ENCODE results near the gene UBE4A.

UBE4A gene

GRCh38 chr11:118341815-118342489 is 17.4 kb upstream of the UBE4A start:
- DNase-seq = no peak

DNA sequence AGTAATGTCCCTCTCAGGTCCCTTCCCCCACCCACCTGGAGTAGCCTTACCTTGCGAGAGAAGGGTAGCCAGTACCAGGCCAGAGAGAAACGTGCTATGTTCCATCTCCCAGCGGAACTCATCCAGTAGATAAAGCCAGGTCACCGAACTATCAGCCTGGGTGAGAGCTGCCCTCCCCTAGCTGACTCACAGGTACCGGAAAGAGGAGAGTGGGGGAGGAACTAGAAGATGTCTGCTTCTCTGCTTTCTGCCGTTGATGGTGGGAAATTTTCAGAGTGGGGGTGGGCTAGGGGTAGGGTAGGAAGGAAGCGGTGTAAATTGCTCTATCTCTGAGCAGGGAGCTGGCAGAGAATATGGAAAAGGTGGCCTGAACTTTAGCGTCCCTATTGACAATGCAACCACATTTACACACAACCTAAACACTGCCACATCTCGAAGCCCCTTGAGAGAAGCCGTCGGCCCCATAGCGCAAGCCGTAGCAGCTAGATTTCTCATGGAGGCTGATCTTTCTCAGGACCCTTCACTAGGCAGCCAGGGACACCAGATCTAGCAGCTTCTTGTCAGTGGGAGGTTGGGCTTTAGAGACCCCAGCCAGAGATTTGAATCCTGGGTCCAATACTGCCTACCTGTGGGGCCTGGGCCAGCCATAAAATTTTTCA is 16.8 kb upstream of the UBE4A start, which contains the start of gene CD3D:
Gene CD3D, minus strand, starts transcription at position 203 of the 659 bp plus-strand sequence. Its CDS starts 98 bp downstream, at position 105.
- DNase-seq = peak; percentile 59

DNA sequence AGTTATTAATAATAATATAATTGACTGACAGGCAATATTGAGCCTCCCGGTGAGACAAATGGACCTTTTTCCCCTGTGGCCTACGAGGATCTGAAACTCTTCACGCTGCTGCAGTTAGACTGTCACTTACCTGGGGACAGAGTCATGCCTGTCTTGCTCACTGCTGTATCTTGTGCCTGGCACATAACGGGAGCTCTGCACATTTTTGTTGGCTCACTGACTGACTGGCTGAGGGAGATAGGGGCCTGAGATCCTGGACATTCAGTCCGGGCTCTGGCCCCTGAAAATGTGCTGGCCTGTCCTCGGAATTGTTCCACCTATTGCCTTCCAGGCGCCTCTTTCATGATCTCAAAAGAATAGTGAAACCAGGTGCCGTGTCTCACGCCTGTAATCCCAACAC is 16.2 kb upstream of the UBE4A start:
- DNase-seq = no peak

- DNase-seq = peak; percentile 57
Measured at GRCh38 chr11:118343981-118344515, 15.4 kb upstream of the UBE4A start, which contains the start of gene CD3G. Gene CD3G (plus strand): TSS chr11:118344344. CDS start chr11:118344424, 80 bp downstream.

DNA sequence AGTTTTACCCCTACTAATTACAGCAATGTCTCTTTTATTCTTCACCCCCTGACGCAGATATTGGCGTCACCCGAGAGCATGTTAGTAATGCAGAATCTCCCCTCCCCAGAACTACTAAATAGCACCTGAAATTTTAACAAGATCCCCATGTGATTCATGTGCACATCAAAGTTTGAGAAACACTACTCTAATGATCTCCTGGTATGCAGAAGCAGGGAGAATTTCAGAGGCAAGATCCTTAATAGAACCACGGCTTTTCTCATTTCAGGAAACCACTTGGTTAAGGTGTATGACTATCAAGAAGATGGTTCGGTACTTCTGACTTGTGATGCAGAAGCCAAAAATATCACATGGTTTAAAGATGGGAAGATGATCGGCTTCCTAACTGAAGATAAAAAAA is 9.9 kb upstream of the UBE4A start:
- no peak for DNase-seq

- DNase-seq = no peak
Measured at GRCh38 chr11:118353084-118353710, 6.2 kb upstream of the UBE4A start.

DNA sequence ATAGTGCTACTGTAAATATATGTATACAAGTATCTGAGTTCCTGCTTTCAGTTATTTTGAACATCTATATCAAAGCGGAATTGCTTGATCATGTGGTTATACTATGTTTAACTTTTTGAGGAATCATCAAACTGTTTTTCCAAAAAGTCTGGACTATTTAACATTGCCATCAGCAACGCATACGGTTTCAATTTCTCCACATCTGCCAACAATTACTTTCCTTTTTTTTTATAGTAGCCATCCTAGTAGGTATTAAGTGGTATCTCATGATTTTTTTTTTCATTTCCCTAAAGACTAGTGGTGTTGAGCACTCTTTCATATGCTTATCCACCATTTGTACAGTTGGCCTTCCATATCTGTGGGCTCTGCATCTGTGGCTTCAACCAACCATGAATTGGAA is 1.3 kb upstream of the UBE4A start:
- DNase-seq = no peak

- DNase-seq = no peak
Measured at GRCh38 chr11:118364956-118365615, 5.7 kb downstream of the UBE4A start.

DNA sequence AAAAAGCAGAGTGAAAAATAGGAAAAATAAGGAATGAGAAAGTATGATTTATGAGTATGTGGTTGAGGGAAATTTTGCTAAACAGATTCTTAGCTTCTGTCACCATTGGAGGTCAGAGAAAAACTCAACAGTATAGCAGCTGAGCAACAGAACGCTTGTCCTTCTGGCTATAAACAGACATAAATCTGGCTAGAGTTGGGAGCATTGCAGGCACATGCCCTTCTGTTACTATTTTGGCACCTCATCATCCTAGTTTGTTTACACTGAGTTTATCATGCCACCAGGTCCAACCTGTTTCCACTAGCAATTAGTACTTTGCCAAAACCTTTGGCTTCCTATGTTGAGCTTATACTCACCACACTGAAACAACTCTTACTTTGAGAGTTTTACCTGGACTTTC is 6.9 kb downstream of the UBE4A start:
- DNase-seq = no peak

DNA sequence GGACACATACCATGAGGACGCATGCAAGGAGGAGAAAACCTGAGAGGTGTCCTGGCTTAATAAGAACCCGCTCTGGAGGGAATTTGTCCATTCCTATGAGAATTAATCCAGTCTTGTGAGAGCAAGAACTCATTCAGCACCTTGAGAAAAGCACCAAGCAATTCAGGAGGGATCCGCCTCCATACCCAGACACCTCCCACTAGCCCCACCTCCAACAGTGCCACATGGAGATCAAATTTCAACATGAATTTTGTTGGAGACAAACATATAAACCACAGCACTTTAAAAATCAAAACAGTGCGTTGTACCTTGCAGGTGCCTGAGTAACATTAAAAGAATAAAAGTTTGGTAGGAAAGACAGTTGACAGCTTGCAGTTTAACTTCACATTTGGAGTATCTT is 11.4 kb downstream of the UBE4A start:
- no peak for DNase-seq

DNA sequence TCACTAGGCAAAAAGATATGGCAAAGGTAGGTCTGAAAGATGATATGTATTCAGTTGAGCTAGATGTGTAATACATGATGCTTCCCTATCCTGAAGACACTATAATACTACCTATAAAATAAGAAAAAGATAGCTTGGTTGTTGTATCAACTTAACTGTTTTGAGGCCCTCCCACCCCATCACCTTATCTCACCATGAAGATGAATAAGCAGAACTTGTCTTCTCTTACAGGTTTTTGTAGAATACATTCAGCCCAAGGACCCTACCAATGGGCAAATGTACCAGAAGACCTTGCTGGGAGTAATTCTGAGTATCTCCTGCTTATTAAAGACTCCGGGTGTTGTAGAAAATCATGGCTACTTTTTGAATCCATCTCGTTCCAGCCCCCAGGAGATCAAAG is 13.9 kb downstream of the UBE4A start:
- DNase-seq = no peak

DNA sequence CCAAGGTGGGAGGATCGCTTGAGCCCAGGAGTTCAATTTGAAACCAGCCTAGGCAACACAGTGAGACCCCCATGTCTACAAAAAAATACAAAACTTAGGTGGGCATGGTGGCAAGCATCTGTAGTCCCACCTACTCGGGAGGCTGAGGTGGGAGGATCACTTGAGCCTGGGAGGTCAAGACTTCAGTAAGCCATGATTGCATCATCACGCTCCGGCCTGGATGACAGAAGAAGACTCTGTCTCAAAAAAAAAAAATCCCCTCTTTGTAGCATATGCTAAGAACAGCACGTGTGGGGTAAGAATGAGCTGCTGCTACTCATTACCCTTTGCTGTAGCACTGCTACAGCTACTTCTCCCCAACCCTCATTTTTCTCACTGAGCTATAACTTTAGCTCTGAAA is 14.5 kb downstream of the UBE4A start:
- DNase-seq = no peak

DNA sequence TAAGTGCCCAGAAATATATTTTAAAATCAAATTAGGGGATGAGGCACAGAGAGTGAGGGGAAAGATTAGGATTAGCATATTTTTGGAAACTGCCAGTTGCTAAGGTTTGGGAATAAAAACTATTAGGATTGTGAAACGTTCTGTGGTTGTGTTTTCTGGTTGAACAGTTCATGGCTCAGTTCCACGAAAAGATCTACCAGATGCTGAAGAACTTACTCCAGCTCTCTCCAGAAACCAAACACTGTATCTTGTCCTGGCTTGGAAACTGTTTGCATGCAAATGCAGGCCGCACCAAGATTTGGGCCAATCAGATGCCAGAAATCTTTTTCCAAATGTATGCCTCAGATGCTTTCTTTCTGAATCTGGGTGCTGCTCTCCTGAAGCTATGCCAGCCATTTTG is 15.3 kb downstream of the UBE4A start:
- no peak for DNase-seq

- no peak for DNase-seq
Measured at GRCh38 chr11:118375978-118376377, 16.6 kb downstream of the UBE4A start.

GRCh38 chr11:118379497-118379896 is 20.1 kb downstream of the UBE4A start:
- no peak for DNase-seq

DNA sequence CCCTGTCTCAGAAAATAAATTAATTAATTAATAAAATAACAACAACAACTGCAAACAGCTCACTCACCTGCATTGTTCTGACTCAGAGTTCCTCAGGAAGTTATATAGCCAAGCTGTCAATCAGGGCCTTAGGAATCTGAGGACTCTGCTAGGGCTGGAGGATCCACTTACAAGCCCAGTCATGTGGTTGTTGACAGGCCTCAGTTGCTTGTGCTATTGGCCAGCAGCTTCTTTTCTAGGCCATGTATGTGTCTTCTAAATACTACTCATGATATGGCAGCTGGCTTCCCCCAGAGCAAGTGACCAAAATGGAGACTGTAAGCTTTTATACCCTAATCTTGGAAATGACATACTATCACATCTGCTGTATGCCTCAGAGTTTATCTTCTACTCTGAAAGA is 21.2 kb downstream of the UBE4A start:
- no peak for DNase-seq

DNA sequence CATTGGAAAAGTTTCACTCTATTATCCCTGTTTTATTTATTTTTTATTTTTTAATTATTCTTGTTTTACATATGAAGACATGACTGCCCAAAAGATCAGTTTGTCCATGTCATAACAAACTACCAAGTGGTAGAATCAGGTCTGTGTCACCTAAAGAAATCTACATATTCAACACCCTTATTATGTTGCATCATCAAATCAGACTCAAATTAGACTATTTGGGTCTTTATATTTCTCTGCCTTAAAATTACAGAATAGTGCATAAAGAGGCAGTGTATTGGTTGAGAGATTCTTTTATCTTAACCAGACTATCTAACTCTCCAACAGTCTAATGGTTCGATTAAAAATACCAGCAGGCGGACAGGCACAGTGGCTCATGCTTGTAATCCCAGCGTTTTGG is 23.6 kb downstream of the UBE4A start:
- DNase-seq = no peak

- DNase-seq = no peak
Measured at GRCh38 chr11:118383657-118384056, 24.3 kb downstream of the UBE4A start.

DNA sequence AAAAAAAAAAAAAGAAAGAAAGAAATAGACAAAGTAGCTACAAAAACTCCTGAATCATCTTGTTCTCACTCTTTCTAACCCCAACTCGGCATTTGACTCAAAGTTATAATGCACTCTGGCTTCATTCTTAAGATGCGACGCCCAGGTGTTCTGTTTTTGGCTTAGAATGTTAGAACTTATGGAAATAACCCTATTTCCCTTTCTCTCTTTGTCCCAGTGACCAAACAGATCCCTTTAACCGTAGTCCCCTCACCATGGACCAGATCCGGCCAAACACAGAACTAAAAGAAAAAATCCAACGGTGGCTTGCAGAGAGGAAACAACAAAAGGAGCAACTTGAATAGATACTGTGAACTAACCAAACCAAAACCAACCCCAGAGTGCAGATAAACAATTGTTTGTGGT is 36.7 kb downstream of the UBE4A start:
- no peak for DNase-seq

DNA sequence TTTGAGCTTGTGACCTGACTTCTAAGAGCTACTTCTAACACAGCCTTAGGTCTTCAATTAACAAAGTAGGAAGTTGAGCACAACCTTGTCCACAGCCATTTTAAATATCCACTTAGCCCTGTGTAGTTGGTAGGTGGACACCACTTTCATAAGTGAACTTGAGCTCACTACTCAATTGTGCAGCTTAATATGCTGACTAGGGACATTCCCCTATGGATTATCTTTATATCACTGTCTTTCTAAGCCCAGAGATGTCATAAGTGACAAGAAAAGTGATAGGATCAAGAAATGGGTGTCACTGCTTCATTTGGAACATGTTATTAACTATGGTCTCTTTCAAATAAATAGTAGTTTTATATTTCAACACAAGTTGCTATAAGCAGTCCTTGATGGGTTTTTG is 38.0 kb downstream of the UBE4A start:
- DNase-seq = no peak

DNA sequence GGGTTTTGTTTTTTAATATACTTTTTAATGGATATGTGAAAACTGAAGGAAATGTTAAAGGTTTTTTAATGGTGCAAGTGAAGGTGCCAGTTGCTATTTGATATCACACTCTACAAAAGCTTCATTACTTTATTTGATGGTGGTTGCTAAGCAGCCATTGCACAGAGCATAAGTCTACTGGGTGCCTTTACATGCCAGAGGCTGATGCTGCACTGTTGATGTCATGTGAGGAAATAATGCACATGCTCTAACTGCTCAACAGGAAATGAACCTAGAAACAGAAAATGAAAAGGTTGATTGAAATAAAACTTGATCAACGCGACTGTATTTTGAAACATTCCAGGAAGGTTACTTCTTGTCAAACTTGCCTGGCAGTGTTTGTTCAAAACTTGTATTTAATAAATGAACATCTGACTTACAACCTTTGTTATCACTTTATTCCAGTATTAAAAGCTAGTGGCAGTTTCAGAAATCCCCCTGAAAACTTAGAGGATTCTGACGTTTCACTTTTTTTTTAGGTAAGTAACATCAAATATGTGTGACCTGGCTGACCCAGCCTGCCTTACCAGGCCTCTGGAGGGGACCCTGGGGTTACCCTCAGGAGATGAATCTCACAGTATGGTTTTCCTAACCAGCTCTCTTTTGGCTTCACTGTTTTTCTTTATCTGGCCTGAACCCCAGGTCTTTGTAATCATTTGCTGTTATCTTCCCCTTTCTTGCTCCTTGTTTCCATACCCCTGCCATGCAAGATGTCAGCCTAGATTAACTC is 39.6 kb downstream of the UBE4A start:
- peak; percentile 34 for DNase-seq

DNA sequence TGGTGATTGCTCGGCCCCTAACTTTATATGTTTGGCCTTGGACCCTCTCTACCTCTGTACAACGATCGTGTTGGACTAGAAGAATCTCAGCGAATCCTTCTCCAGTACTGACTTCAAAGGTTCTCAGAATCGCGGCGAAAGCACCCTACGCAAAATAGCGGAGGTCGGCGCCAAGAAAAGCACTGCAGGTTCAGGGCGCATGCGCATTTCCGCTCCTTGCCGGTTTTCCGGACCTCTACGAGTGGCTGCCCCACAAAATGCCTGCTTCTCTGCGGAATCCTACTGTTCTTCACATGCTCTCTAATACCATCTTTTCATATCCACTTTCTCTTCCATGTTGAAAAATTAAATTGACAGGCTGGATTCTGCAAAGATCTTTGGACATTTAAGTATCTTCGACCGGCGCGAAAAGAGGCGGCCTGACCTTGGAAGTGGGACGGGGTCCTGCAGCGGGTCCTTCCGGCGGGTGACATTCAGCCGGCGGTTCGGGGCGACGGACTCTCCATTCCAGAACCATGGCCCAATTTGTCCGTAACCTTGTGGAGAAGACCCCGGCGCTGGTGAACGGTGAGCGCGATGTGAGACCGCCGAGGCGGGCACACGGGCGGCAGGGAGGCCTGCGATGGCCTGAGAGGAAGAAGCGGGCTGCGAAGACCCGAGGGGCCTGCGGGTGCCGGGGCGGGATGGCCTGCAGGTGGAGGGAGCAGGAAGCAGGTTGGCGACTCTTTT is 41.9 kb downstream of the UBE4A start, which contains the start of gene ATP5MG:
Gene ATP5MG, plus strand, starts transcription at position 456 of the 729 bp plus-strand sequence. Its CDS starts 60 bp downstream, at position 516.
- peak; percentile 89 for DNase-seq

Measured in T-helper 9 cell (primary cell).